H54 (cell line): ENCODE results near the gene LIMCH1.

Experiments used
- DNase-seq: peaks from one replicate; pipeline ENCODE4 v3.0.0; 2011; ENCODE audit warnings: low spot score, mixed read lengths; ENCODE audit not compliant: insufficient read length
- FAIRE-seq: peaks from 3 replicates; lab custom pipeline; 2011; peaks lifted over from hg19 to GRCh38; lab: Jason Lieb, UNC
- POLR2A ChIP-seq: IDR thresholded peaks from 2 replicates; pipeline ENCODE4 v1.6.1; 2011; ENCODE audit warnings: low read depth, mild to moderate bottlenecking, low read length

Gene LIMCH1

DNA sequence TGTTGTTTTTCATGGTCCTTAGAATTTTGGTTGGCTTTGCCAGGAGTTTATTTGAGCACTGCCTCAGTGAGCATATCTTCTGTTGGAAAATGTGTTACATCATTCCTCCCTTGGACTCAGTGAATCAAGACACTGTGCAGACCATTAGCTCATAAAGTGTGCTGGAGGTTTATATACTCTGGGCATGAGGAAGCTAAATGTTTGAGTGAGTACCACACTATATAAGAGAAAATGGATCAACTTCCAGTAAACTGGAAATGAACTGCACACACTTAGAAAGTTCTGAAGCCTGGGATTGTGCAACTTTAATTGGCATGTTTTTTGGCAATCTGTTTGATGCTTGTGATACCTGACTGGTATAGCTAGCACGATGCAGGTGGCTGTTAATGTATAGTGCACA is 75.9 kb downstream of the LIMCH1 start:
- no peak for TF ChIP-seq POLR2A
- FAIRE-seq (no peak), DNase-seq (no peak)

DNA sequence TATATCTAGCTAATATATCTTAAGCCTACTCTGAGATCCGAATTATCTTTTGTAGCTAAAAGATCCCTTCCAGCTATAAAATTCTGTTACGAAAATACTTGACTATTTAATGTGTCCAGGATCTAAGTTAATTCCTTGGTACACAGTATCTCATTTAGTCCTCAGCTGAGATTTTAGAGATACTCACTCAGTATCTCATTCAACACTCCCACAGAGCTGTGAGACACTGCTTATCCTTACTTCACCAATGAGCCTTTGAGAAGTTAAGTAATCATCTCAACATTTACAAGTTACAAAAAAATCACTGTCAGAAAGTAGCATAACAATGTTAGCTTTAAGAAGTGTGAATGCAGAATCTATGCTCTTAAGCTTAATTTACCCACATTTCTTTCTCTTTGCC is 76.6 kb downstream of the LIMCH1 start:
- DNase-seq = no peak
- no peak for TF ChIP-seq POLR2A
- FAIRE-seq = no peak

DNA sequence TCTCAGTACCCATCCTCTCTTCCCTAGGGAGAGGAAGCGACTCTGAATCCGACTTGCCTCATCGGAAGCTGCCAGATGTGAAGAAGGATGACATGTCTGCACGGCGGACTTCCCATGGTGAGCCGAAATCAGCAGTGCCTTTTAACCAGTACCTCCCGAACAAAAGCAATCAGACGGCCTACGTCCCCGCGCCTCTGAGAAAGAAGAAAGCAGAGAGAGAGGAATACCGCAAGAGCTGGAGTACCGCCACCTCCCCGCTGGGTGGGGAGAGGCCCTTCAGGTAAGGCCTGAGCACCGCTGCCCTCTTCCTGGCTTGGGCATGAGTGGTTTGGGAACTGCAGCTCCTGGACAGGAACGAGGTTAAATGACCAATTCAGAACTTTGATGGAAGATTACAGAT is 81.2 kb downstream of the LIMCH1 start:
- no peak for DNase-seq
- TF ChIP-seq POLR2A = no peak
- no peak for FAIRE-seq

DNA sequence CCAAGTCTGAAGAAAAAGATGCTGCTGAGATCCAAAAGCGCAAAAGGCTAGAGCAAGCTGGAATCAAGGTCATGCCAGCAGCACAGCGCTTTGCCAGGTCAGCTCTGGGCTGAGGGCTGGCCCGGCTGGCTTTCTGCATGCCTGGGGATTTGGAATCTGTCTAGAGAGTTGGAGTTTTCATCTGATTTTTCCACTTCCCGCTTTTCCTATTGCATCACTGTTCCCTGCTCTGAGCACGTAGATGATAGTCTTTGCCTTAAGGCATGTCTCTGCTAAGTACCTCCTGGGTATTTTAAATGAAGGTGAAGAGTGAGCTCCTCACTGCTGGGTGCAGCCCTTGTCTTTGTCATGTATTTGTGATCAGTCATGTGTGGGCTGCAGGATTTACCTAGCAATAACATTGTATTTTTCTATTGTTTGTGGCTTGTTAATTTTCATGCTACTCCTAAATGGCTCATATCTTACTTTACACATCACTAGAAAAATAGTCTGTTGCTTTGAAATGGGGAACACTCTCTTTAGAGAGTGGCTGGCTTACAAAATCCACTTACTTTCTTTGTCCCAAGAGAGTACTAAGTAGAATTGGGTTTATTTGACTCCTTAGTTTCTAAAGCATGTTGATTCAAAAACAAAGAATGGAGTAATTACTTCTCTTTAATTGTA is 82.8 kb downstream of the LIMCH1 start:
- FAIRE-seq (no peak), DNase-seq (no peak)

DNA sequence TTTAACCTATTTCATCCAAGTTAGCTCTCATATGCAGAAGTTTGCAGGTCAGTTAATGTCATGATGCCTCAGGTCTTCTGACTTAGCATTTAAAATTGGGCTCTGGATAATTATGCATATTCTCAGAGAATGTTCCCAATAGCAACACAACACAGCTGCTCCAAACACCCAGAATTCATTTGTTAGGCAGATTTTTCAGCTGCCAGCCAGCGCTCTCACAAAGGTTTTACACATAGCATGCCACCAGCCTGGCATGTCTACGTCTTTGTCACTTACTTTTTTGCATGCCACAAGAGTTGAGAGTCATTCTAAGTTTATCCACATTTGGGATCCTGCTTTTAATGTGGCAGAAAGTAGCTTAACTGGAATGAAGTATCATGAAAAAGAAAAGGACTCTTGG is 84.8 kb downstream of the LIMCH1 start:
- no peak for TF ChIP-seq POLR2A
- no peak for DNase-seq
- FAIRE-seq = no peak

More for the DNA sequence above, 82.8 kb downstream of the LIMCH1 start:
- TF ChIP-seq POLR2A = no peak

DNA sequence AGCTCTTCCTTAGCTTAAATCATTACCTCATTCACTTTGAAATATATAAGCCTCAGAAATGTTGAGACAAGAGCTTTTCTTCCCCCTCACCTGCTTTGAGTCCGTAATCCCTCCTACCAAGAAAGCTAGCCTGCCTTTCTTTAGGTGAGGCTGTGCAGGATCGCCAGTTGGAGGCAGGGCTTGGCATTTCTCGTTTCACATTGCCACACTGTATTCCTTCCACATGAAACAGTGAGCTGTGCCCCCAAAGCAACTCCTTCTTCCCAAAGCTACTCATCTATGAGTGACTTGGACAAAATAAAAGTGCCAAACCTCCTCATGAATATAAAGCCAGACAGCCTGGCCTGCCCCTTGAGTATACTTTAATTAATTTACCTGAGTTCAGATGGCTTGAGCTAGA is 86.8 kb downstream of the LIMCH1 start:
- TF ChIP-seq POLR2A = no peak
- DNase-seq (no peak), FAIRE-seq (no peak)

DNA sequence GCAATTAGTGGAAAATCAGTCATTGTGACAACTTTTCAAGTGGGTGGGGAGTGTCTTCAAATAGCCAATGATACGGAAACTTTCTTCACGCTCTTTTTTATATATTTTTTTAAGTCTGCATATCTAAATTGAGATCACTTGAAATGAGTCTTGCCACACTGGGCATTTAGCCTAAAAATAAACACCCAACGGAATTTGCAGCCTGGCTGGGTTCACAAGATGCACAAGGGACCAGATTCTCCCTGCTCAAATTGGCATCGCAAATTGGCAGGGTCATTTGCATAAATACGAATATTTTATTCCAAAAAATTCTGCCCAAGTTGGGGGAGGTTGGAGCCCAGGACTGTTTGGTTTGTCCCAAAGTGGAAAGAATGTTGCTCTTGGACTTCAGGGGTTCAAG is 87.6 kb downstream of the LIMCH1 start:
- FAIRE-seq = no peak

DNA sequence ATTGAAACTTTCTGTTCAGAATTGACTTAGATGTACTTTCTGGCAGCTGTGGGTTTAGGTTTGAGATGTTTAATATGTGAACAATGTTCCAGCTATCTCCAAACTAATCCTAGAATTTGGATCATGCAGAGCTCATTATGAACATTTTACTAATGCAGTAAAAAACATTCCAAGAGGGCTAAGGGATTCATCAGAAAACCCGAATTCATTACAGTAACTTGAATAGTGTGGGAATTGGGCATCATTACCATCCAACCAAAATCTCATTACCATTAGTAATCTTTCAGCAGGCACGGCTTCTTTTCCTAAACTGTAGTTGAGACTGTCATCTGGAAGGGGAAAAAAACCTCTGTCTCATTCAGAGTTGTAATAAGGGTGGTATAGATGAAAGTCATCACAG is 91.0 kb downstream of the LIMCH1 start:
- DNase-seq (no peak), FAIRE-seq (no peak)
- no peak for TF ChIP-seq POLR2A

More for the DNA sequence above, 87.6 kb downstream of the LIMCH1 start:
- no peak for TF ChIP-seq POLR2A
- no peak for DNase-seq

DNA sequence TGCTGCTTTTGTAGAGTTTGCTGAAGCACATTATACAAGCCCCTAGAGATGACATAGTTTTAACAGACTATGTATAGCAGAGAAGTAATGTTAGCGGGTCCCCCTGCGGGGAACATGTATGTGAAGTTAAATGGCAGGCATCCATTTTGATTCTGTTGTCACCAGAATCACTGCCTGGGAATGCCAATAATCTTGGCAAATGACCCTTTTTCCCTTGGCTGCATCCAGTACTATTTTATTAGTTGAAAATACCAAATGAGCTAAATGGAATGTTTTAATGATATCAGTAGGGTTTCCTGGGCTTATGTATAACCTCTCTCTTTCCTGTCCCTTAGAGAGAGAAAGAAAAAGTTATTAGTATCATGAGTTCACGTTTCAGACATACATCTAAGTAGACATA is 93.6 kb downstream of the LIMCH1 start:
- TF ChIP-seq POLR2A = no peak
- DNase-seq (no peak), FAIRE-seq (no peak)

DNA sequence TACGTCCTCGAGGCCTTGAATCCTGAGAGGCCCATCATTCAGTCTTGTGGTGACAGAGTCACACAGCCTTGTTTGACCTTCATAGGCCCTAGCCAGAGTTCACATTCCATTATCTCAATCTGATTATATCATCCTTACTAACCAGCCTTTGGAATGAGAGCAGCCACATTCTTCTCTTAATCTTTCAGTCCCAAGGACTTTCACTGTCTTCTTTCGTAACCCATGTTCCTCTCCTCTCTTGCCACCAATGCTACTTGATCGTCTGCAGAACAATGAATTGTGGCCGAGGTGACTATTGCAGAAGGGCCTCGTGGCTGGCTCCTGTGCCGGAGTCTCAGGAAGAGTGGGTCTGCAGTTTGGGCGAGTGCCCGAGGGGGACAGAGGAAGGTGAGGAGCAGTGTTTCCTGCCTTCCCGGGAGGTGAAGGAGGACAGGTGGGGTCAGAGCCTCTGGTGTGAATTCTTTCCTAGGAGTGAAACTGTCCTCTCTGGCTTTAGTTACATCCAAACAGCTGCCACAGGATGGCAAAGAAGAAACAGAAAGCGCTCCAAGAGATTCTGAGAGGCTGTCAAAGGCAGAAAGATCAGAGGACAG is 94.6 kb downstream of the LIMCH1 start:
- no peak for FAIRE-seq
- no peak for DNase-seq
- no peak for TF ChIP-seq POLR2A

DNA sequence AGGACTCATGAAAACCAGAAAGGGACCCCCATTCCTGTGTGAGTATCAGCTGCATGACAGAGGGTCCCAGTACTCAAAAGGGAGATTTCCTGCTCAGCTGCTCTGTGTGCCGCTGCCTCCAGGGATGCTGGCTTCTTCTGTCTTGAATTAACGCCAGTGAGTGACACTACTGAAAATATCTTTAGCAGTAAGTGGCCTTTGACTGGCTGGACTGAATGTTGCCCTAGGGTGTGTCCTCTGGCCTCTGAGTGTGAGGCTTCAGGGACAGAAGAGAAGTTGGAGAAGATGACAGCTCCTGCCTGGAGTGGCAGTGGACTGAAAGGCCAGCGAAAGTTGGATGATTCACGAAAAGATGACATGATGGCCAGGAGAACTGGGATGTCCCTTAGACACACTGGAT is 95.4 kb downstream of the LIMCH1 start:
- DNase-seq = no peak

DNA sequence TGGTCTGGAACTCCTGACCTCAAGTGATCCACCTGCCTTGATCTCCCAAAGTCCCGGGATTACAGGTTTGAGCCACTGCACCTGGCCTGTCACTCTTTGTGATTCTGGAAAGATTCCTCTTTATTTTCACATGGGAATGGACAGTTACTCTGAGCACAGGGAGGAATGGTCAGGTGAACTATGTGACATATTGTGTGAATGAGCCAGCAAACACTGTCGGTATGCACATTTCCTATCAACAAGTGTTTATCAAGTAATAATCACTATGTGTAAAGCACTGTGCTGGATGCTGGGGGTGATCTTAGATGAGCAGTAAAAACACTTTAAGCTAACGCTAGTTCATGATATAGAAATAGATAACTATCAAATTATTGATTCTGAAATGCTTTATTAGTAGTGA is 97.5 kb downstream of the LIMCH1 start:
- DNase-seq (no peak), FAIRE-seq (no peak)
- TF ChIP-seq POLR2A = no peak

More for the DNA sequence above, 95.4 kb downstream of the LIMCH1 start:
- TF ChIP-seq POLR2A = no peak
- no peak for FAIRE-seq

DNA sequence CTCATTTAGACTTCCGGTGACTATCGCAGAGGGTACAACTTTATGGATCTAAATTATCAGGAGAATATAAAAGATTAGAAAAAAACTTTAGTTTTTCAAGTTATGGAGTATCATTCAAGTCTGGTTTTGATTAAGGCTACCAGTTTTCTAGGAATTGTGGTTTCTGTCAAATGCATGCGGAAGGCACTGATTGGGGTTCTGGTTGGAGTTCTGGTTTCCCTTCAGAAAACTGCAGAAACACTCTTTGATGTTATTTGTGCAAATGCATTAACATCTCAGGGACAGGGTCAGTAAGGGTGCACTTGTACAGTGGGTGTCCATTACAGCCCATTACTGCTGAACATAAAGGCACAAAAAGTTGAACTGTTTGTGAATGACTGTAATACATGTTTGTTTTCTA is 100.2 kb downstream of the LIMCH1 start:
- no peak for TF ChIP-seq POLR2A
- DNase-seq = no peak
- no peak for FAIRE-seq

DNA sequence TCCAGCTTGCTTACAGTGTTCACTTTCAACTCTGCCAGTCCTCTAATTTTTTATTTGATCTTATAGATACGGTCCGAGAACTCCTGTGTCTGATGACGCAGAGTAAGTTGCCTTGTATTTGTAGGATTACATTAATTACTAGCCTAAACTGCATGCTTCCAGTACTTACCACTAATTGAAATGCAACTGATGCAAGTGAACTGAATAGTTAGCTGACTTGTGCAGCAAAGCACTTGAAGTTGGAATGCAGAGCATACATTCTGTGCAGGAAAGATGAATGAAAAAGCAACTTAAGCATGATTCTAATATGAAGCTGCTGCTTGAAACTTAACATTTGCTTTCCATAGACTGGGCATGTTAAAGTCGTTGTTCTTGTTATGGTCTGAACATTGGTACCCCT is 100.9 kb downstream of the LIMCH1 start:
- DNase-seq = no peak
- no peak for TF ChIP-seq POLR2A

DNA sequence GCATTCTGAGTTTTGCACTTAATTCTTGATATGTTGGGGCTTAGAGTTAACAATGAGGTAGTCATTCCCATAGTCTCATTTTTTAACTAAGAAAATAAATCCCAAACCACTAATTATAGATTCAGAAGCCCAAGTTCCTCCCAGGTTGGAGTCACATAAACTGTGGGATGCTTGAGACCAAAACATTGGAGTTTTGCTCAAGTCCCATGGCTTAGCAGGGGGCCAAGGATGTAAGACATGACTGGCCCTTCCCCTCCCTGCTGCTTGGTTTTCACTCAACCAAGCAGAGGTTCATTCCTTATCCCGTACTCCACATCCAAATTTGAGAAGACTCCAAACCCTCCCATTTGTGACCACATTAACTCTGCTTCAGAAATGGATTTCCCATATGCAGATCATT is 101.3 kb downstream of the LIMCH1 start:
- no peak for DNase-seq
- no peak for FAIRE-seq
- no peak for TF ChIP-seq POLR2A

More for the DNA sequence above, 100.9 kb downstream of the LIMCH1 start:
- no peak for FAIRE-seq
